IPS DF 4.7 (cell line): Measurements from ENCODE around the gene IFNAR2.
"Not testable (repeated sequence)": the region's sequence is repeated elsewhere in the genome, so short reads cannot be mapped to it uniquely, and the experiment has no call there.

Experiments
- DNase-seq: peaks from one replicate; pipeline ENCODE4 v3.0.0-alpha.2; 2013; ENCODE audit warnings: low spot score; ENCODE audit errors: extremely low read depth

IFNAR2 gene

GRCh38 chr21:33214056-33214455, 15.7 kb upstream of the IFNAR2 start:
- DNase-seq: no peak

- DNase-seq: no peak
These were observed 12.6 kb upstream of the IFNAR2 start for GRCh38 chr21:33217138-33217520.

- DNase-seq: no peak
These were observed 10.4 kb upstream of the IFNAR2 start for GRCh38 chr21:33219300-33219699.

- DNase-seq: no peak
These were observed 9.8 kb upstream of the IFNAR2 start for GRCh38 chr21:33219954-33220353.

- DNase-seq: not testable (repeated sequence)
These were observed 4.4 kb upstream of the IFNAR2 start for GRCh38 chr21:33225376-33225775.

GRCh38 chr21:33228455-33228854, 1.3 kb upstream of the IFNAR2 start:
- DNase-seq: no peak

- peak; percentile 19 for DNase-seq
These were observed 497 bp upstream of the IFNAR2 start for GRCh38 chr21:33229099-33229783.

GRCh38 chr21:33230545-33231324, 997 bp downstream of the IFNAR2 start:
- DNase-seq: no peak

GRCh38 chr21:33231526-33231925, 1.8 kb downstream of the IFNAR2 start:
- no peak for DNase-seq

GRCh38 chr21:33232291-33233034, 2.7 kb downstream of the IFNAR2 start:
- no peak for DNase-seq

- no peak for DNase-seq
These were observed 5.1 kb downstream of the IFNAR2 start for GRCh38 chr21:33234635-33235520.

- DNase-seq: no peak
These were observed 6.4 kb downstream of the IFNAR2 start for GRCh38 chr21:33236013-33236686.

GRCh38 chr21:33236766-33237165, 7.0 kb downstream of the IFNAR2 start:
- DNase-seq: no peak

GRCh38 chr21:33237486-33237885, 7.7 kb downstream of the IFNAR2 start:
- no peak for DNase-seq

- no peak for DNase-seq
These were observed 8.4 kb downstream of the IFNAR2 start for GRCh38 chr21:33238146-33238545.

GRCh38 chr21:33238565-33239255, 9.0 kb downstream of the IFNAR2 start:
- no peak for DNase-seq

- DNase-seq: not testable (repeated sequence)
These were observed 9.9 kb downstream of the IFNAR2 start for GRCh38 chr21:33239559-33240127.

GRCh38 chr21:33240404-33240803, 10.7 kb downstream of the IFNAR2 start:
- DNase-seq: no peak

GRCh38 chr21:33241846-33242245, 12.1 kb downstream of the IFNAR2 start:
- DNase-seq: no peak

- not testable (repeated sequence) for DNase-seq
These were observed 13.1 kb downstream of the IFNAR2 start for GRCh38 chr21:33242846-33243245.
